ENCODE results near the gene NPB. TPM values are rescaled to one million over a fixed set of nuclear protein-coding genes. Genes with fewer than 3 reads are reported as not detected.

Gene NPB
- total RNA-seq = under 1 TPM in 1 of 2 experiments, not detected in 1; 0.17 TPM

DNA sequence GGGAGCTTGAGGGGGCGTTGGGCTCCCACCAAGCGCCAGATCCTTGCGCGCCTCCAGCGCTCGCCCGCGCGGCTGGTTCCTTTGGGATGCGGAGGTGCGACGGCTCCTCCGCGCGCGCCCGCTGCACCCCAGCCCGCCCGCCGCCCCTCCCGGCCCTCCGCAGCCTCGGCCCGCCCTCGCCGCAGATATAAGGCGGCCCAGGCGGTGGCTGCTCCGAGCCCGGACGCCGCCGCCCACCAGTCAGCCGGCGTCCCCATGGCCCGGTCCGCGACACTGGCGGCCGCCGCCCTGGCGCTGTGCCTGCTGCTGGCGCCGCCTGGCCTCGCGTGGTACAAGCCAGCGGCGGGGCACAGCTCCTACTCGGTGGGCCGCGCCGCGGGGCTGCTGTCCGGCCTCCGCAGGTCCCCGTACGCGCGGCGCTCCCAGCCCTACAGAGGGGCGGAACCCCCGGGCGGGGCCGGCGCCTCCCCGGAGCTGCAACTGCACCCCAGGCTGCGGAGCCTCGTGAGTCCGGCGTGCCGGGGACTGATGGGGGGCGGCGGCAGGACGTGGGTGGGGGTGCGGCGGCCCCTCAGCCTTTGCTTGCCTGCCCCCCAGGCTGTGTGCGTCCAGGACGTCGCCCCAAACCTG lies at the start of gene NPB:
TSS of gene NPB (plus strand) at position 216 of the 630 bp plus-strand sequence. CDS start at position 256, 40 bp downstream.
- CTCF ChIA-PET = interaction anchor here (1.1 kb wide), 1 partner anchor 9 kb away, joined by 3 read pairs; no protein-coding TSS in a partner anchor
- POLR2A ChIA-PET = interaction anchor here (1.0 kb wide), 1 partner anchor 10 kb away, joined by 4 read pairs; no protein-coding TSS in a partner anchor

DNA sequence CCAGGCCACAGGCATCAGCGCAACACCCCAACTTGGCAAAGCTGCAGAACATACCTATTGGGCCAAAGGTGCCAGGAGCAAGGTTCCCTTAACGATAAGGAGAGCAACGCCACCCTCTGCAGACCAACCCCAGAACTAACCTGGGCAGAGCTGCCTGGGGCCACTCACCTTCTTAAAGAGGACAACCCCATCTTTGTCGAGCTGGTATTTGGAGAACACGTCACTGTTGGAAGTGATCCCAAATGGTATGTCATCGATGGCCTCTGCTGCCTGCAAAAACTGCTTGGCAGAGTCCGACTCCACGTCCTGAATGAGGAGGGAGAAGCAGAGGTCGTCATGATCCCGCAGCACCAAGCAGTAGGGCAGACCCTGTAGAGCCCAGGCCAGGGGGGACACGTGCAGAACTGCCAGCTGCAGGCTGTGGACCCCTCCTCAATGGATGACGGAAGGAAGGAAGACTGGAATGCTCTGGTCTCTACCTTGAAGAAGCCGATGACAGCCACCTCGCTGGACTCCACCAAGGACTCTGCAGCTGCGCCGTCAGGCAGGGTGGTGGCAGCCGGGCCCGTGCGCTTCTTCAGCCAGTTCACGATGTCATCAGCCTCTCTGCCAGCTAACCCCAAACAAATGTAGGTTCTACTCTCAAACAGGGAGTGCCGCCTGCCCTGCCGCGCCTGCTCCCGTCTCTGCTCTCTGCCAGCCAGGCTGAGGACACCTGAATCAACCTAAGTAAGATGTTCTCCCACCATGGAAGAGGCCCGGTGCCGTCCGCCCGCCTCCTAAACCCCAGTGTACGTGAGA lies 46.9 kb upstream of the NPB start:
- CTCF ChIA-PET = interaction anchor here (1.1 kb wide), 1 partner anchor 21 kb away, joined by 3 read pairs; the partner anchor contains the start of gene MCRIP1
- POLR2A ChIA-PET = interaction anchor here (0.6 to 0.7 kb wide), 3 partner anchors 11 to 51 kb away, joined by 3 read pairs; partner anchors contain the start of genes GCGR and MCRIP1

DNA sequence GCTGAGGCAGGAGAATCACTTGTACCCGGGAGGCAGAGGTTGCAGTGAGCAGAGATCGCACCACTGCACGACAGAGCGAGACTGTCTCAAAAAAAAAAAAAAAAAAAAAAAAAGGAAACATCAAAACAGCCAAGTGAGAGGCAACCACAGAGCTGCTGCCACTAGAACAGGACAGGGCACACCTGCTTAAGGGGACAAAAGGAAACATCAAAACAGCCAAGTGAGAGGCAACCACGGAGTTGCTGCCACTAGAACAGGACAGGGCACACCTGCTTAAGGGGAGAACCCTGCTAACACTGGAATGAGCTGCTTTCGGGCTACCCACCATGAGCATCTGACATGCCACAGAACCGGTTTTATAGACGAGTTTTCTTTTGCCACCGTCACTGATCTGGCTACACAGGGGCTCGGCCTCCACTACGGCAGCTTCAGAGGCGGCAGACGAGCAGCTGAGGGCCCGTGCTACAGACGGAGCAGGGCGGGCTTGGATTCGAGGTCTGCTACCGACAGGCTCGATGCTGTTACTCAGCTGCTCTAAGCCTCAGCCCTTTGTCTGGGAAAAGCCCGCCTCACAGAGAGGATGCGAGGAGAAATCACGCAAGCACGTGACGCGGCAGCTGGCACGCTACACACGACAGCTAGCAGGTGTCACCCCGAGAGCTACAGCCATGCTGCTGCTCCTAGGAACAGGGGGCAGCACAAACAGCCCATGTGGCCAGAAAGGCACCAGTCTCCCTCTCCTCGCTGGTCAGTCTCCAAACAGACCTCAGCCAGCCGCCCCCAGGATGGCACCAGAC lies 43.7 kb upstream of the NPB start:
- CTCF ChIA-PET = interaction anchor here (0.8 to 1.6 kb wide), 3 partner anchors 30 to 151 kb away, joined by 3 to 4 read pairs (median 3); no protein-coding TSS in a partner anchor

DNA sequence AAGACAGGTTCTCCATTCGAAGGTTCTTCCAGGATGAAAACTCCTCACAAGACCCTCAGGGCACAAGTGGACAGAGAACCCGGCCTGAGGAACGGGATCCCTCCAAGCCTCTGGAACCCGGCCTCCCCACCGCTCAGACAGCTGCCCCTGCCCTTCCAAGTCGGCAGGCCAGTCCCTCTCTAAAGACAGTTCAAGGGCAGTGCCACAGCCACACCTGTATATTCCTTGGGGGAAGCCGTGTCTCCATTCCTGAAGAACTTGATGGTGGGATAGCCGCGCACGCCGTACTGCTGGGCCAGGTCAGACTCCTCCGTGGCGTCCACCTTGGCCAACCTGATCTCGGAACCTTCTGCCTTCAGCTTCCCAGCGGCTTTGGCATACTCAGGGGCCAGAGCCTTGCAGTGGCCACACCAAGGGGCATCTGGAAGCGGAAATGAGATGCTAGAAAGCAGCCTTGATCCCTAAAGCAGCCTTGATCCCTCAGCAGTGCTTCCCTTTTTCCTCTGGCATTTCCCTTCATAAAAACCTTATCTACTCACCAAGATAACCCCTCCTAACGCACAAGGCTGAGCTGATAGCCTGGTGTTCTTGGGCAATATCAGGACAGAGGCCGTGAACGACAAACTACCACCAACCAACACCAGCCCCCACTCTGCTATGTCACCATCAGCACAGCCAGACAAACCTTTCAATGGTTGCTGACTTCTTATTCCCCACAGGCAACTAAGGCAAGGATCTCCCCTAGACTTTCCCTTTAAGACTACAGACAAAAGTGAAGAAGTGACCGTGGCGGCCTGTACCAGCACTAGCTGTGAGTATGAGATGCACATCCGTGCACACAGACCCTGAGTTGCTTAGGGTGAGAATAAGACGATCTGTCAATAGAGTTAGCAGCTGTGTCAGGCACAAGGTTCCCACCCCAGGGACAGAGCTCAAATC lies 42.8 kb upstream of the NPB start:
- CTCF ChIA-PET = interaction anchor here (0.6 to 1.6 kb wide), 7 partner anchors 12 to 152 kb away, joined by 3 to 4 read pairs (median 3); no protein-coding TSS in a partner anchor
- POLR2A ChIA-PET = interaction anchor here (0.6 to 3.5 kb wide), 5 partner anchors 11 to 383 kb away, joined by 3 to 28 read pairs (median 5); partner anchors contain the start of genes ARHGDIA and MCRIP1

More for the DNA sequence above, 43.7 kb upstream of the NPB start:
- POLR2A ChIA-PET = interaction anchor here (0.6 to 2.3 kb wide), 2 partner anchors 25 to 56 kb away, joined by 3 to 9 read pairs; partner anchors contain the start of gene MCRIP1

DNA sequence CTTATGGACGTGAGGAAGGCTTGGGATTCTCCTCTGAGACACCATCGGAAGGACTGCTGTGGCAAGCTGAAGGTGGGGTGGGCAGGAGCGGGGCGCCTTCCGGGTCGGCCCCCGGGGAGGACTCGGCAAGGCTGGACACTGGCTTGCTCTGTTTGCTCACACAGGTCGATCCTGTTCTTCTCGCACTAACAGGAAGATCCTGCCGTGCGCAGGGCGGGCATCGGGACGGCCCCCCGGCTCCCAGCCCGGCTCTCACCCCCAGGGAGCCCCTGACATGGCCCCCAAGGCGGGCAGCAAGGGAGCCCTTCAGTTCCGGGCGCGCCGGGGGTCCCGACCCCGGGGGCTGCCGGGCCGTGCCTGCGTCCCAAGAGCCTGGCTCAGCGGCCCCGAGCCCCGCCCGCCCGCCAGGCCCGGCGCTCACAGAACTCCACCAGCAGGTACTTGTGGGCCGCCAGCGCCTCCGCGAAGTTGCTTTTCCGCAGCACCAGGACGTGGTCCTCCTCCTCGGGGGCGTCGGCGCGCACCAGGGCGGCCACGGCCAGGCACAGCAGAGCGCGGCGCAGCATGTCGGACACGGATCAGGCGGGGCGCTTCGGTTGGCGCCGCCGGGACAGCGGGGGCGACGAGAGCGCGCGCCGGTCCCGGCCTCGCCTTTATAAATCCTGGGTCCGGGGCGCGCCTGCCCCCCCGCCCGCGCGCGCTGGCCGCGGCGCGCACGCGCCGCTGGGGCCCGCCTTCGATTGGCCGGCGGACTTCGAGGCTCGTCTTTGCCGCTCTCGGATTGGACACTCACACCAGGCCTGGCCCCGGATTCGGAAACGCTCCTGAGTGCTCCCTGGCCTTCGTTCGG lies 41.9 kb upstream of the NPB start, which contains the start of gene P4HB:
TSS of gene P4HB (minus strand) at position 630 of the 850 bp plus-strand sequence. CDS start at position 566, 64 bp downstream.
- CTCF ChIA-PET = interaction anchor here (0.6 to 1.3 kb wide), 5 partner anchors 13 to 119 kb away, joined by 3 to 4 read pairs (median 3); partner anchors contain the start of gene MCRIP1

DNA sequence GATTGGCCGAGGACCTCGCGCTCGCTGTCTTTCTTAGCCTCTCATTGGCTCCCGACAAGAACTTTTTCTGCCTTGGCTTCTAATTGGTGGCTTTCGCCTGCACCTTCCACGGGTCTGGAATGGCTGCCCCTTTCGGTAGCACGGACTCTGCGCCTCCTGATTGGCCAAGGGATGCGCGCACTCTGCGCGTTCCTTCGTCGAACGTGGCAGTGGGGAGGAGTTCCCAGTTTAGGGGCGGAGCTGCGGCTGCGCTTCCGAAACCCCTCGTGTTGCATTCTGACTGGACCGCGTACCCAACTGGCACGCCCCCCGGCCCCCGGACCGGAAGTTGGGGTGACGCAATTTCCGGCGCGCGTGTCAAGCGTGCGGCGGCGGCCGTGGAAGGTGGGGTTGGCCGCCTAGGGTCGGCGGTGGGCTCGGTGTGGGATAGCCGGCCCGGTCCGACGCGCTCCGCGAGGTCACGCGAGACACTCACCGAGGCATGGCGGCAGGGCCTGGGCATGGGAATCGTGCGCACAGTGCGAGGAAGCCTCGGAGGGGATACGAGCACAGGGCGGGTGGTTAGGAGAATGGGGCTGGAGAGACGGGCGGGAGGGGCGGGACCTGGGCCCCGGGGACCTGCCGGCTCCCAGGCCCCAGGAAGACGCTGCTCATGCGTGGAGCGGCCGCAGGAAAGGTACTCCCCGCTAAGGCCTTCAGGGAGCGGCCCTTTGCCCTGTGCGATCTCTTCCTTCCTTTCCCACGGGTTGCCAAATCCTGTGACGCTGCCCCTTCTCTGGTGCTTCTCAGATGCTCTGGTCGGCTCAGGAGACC lies 41.1 kb upstream of the NPB start:
- POLR2A ChIA-PET = interaction anchor here (0.6 to 3.5 kb wide), 6 partner anchors 9 to 354 kb away, joined by 3 to 28 read pairs (median 5); partner anchors contain the start of genes ALYREF, ANAPC11, ARHGDIA and MCRIP1

More for the DNA sequence above, 41.9 kb upstream of the NPB start, which contains the start of gene P4HB:
- POLR2A ChIA-PET = interaction anchor here (0.6 to 3.5 kb wide), 9 partner anchors 10 to 382 kb away, joined by 3 to 28 read pairs (median 4); partner anchors contain the start of genes ALYREF, ANAPC11, ARHGDIA and MCRIP1

DNA sequence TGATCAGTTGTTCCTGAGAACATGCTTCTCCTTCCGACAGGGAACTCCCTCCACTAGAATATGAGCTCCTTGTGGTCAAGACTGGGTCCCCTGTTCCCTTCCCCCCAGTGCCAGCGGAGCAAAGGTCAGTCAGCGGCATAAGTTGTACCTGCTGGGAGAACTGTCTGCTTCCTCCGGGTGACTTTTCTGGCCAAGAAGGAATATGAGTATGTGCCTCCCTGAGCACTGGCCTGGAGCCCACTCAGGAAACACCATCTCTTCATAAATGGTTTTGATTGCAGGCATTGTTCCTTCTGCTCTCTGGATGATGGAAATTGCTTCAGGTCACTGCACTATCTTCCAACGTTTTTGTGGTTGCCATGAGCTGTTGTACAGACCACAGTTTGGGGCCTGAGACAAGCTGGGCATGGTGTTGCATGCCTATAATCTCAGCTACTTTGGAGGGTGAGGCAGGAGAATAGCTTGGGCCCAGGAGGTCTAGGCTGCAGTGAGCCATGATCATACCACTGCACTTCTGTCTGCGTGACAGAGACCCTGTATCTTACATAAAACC lies 38.8 kb upstream of the NPB start:
- CTCF ChIA-PET = no interaction called here
- POLR2A ChIA-PET = no interaction called here

More for the DNA sequence above, 41.1 kb upstream of the NPB start:
- CTCF ChIA-PET = interaction anchor here (1.0 to 1.3 kb wide), 3 partner anchors 10 to 28 kb away, joined by 3 to 4 read pairs (median 3); partner anchors contain the start of genes ARHGDIA and MCRIP1

DNA sequence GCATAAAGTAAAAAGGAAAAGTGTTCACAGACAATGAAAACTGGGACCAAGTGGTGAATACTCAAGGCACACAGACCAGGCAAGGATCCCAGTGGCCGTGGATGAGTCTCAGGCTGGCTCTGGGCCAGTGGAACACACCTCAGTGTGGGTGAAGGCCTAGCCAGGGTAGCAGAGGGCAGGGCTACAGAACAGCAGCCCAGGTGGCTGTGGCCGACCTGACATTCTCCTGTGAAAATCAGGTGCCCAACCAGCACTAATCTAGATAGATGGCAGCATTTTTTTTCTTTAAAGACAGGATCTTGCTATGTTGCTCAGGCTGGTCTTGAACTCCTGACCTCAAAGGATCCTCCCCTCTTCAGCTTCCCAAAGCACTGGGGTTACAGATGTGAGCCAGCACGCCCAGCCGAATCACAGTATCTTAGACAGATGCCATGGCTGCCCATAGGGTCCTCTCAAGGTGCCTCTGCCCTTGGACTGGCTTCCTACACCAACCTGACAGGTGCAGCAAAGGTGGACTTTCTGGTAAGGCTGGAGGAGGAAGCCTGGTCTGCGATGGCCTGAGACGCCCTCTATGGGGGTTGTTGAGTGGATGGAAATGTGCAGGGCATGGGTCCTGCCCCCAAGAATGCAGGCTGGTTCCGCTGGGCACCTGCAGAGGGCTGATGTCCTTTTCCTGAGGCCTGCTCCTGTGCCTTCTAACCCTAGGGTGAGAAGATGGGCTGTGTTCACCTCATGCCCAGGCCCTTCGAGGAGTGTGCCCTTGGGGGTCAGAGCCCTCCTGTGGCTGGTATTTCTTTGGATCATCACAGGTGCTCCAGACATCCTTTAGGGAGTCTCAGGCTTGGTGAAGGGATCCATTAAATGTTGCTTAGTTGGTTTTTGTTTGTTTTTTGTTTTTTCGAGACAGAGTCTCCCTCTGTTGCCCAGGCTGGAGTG lies 37.9 kb upstream of the NPB start:
- CTCF ChIA-PET = no interaction called here
- POLR2A ChIA-PET = no interaction called here

DNA sequence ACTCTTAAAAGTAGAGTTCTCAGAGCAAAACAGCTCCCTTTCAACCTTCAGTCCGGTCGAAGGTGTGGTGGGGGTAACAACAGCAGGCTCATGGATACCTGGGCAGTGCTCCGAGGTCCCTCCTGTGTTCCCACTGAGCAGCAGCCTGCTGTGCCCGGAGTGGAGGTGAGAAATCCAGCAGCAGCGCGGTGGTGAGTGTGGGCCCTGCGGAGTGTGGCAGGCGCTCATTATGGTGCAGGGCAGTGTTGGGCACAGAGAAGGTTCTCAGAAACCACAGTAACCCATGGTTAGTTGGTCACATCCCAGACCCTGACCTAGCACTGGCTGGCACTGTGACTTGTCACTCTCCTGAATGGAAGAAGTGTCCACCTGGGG lies 36.7 kb upstream of the NPB start:
- POLR2A ChIA-PET = interaction anchor here (0.6 kb wide), 1 partner anchor 10 kb away, joined by 3 read pairs; no protein-coding TSS in a partner anchor

DNA sequence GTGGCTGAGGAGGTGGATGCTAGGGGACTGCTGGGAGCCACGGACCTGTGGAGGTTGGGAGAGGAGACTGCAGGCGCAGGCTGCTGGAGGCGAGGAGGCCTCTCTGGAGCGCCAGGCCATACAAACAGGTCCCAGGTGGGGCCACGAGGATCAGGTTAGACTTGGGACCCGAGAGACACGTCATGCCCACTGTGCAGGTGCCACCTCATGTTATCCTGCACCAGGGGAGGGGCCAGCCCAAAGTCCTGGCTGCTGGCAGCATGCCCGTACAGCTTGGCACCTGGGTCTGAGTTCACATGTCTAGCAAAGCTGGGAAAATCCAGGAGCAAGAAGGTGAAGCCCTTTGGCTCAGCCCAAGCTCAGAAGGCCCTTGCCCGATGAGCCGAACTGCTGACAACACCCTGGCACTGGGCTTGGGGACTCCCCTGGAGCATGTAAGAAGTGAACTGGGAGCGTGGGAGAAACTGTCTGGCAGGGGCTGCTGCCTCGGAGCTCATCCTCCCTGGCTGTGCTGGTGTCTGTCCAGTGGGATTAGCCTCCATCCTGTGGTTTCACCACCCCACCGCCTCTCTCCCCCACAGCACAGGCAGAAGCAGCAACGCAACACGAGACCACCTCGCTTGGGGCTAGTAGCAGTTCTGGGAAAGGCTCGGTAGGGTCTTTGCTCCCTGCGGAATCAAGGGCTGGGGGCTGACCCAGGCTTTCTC lies 36.2 kb upstream of the NPB start:
- ChIA-PET CTCF (no interaction called here), POLR2A (interaction anchor here (0.6 to 1.0 kb wide), 2 partner anchors 11 to 335 kb away, joined by 3 read pairs; no protein-coding TSS in a partner anchor)

More for the DNA sequence above, 36.7 kb upstream of the NPB start:
- CTCF ChIA-PET = no interaction called here

DNA sequence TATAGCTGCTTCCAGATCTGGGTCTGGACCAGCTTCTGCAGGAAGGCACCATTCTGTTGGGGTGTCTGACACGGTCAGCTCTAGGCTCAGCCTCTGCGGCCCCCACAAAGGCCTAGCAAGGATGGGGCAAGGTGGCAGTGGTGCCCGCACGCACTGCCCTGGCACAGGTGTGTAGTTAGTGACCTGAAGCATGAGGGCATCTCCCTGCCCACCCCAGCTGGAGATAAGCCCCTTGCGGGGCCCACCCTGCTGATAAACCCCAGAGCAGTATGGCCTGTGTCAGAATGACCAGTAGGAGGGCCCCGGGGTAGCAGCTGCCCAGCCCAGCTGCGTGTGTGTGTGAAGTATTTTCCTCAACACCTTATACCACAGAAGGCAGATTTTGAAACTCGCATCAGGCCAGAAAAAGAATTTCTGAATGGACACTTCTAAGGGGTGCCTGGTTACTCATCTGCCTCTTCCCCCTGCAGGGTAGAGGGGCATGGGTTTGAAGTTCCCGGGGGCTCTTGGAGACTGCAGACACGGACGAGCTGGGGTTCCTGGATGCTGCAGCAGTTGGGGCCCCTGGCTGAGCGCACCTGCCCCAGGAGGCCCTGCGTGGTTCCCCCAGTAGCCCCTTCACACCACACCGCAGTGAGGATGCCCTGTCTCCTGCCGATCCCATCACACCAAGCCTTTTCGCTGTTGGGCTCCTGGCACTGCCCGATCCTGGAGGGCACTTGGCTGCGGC lies 35.4 kb upstream of the NPB start:
- CTCF ChIA-PET = no interaction called here
- POLR2A ChIA-PET = interaction anchor here (0.5 to 1.0 kb wide), 3 partner anchors 33 to 334 kb away, joined by 3 to 10 read pairs (median 3); partner anchors contain the start of gene MCRIP1

DNA sequence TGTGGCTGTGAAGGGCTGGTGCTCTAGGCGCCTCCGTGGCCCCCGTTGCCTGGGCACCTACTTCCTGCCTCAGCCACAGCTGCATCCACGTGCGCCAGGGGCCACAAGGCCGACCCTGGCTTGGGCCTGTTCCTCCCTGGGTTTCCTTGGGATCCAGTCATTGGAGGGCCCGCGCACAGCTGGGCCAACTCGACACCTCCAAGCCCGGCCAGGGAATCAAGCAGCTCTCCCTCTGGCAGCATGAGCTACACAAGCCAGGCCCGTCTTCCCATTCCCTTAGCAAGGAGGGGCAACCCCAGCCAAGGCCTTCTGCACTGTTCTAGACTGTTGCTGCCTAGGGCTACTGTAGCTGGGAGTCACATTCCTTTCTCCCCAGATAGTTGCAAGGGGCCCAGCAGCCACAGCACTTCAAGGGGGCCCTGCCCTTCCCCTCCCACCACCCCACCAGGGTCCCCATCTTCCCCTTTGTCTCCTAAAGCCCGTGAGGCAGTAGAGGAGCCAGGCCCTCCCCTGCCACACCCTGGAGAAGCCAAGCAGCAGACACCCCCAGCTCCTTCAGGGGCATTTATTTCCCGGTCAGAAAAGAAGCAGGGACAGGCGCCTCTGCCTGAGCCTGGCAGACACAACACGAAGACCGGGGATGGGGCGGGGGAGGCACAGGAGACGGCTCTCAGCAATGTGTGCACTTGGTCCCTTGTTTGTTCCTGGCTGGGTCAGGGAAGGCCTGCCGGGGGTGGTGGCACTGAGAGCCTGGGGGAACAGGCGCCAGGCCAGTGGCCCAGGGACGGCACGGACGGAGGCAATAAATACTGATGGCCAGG lies 34.7 kb upstream of the NPB start:
- CTCF ChIA-PET = no interaction called here

More for the DNA sequence above, 34.7 kb upstream of the NPB start:
- POLR2A ChIA-PET = interaction anchor here (0.6 to 1.0 kb wide), 3 partner anchors 34 to 185 kb away, joined by 3 to 5 read pairs (median 3); partner anchors contain the start of gene MCRIP1
